ENCODE data around the gene NBDY. TPM values are rescaled to one million over a fixed set of nuclear protein-coding genes. Genes with fewer than 3 reads are reported as not detected.

NBDY gene
- total and polyA plus RNA-seq, 2 of the 4 experiments (the other 2 are of a cell fraction) = 3.2 to 61.5 TPM

GRCh38 chrX:56817179-56817578, 88.1 kb downstream of the NBDY start:
- dilution Hi-C loops (cut with HindIII; ENCODE audit: low sequenced_read_pairs, unreplicated experiment) = no loop called here
- Histone ChIP-seq H3K18ac (ENCODE audit: low read depth, low read length) (no peak overlapping the region), H3K4ac (ENCODE audit: low read depth, low read length) (no peak overlapping the region), H3K56ac (ENCODE audit: extremely low read depth, insufficient read depth, low read length) (no peak overlapping the region), H3K36me3 (ENCODE audit: control insufficient read depth, insufficient read depth, low read length) (no peaks in the 10 kb centered on the region), H3K23ac (ENCODE audit: low read depth, low read length) (no peak overlapping the region), H3K4me2 (ENCODE audit: low read depth, low read length) (no peak overlapping the region), H2AK9ac (replicated peaks; ENCODE audit: low read depth, low read length, poor library complexity) (no peak overlapping the region), H3K9me1 (ENCODE audit: insufficient read depth, low read length) (no peaks in the 10 kb centered on the region), H3K9ac (ENCODE audit: low read depth, low read length) (no peak overlapping the region), H3K4me1 (ENCODE audit: control insufficient read depth, insufficient read depth, low read length) (peaks cover 4% of the 10 kb centered on the region; the same call in 1 of the 2 replicates), H2BK5ac (ENCODE audit: low read depth, low read length, poor library complexity, severe bottlenecking) (no peak overlapping the region), H2AK5ac (ENCODE audit: low read depth, low read length) (no peak overlapping the region), H4K20me1 (ENCODE audit: insufficient read depth, low read length) (no peaks in the 10 kb centered on the region), H3K27ac (ENCODE audit: insufficient read depth, low read length) (no peak overlapping the region), H3K14ac (replicated peaks; ENCODE audit: low read depth, low read length) (no peak overlapping the region), H4K8ac (ENCODE audit: low read depth in 2 of 2, low read length in 2 of 2) (no peak overlapping the region), H3K4me3 (ENCODE audit: insufficient read depth, low read depth, low read length) (no peak overlapping the region), H3K9me3 (ENCODE audit: control insufficient read depth, insufficient read depth, low read length) (no peaks in the 10 kb centered on the region), H3K27me3 (ENCODE audit: control insufficient read depth, insufficient read depth, low read length) (no peaks in the 10 kb centered on the region; the same call in 1 of the 2 replicates), H2BK120ac (ENCODE audit: low read depth, low read length) (no peak overlapping the region), H2BK20ac (ENCODE audit: low read depth, low read length) (no peak overlapping the region), H2BK15ac (ENCODE audit: low read depth, low read length) (no peak overlapping the region), H4K91ac (ENCODE audit: insufficient read depth, low read depth, low read length) (no peak overlapping the region), H2AFZ (replicated peaks; ENCODE audit: low read length, poor library complexity) (no peak overlapping the region), H4K5ac (ENCODE audit: low read depth, low read length) (no peak overlapping the region), H3K79me1 (ENCODE audit: low read depth in 1 of 2, low read length in 2 of 2) (no peaks in the 10 kb centered on the region)
- intact Hi-C loops (cut with micrococcal nuclease) = no loop called here
- no TSS peak for BruUV-seq (replicated peaks)
- TF ChIP-seq ELK1 (IDR thresholded peaks at IDR 0.05; ENCODE audit: borderline replicate concordance, low read depth, low read length) = no peak
- no peak for TF ChIP-seq CHD1 (IDR thresholded peaks at IDR 0.05; ENCODE audit: low read depth, low read length)
- no peak for TF ChIP-seq POLR2A (IDR thresholded peaks at IDR 0.05; ENCODE audit: low read depth, low read length)
- ChIA-PET POLR2A (ENCODE audit: unreplicated experiment) (no interaction called here), CTCF (no interaction called here)
- ATAC-seq (ENCODE audit: low read depth) = no peak
- WGBS, 2 experiments (ENCODE audit: extremely low coverage in 2 of 2, insufficient read length in 1 of 2) = no CpG with 5 or more reads among the region's 5 CpGs
- in situ Hi-C loops (cut with MboI; ENCODE audit: low sequenced_read_pairs) = loop anchor here (25.0 kb wide), 3 partner anchors 170 to 1095 kb away; partner anchors contain the start of genes SPIN2B, SPIN3 and ZXDA
- no peak for DNase-seq

All from IMR-90 (cell line).